Glutamatergic neuron (in vitro differentiated cells): ENCODE measurements around the gene PLA2G1B. TPM values are rescaled to one million over a fixed set of nuclear protein-coding genes. Genes with fewer than 3 reads are reported as not detected.

Experiments used
- DNase-seq: peaks from one replicate; pipeline ENCODE4 v3.0.0; 2022
- H3K27ac Mint-ChIP-seq: one replicate; pipeline ENCODE4 v1.8.0; 2020; ENCODE audit warnings: mild to moderate bottlenecking, mixed read lengths, inconsistent platforms; ENCODE audit not compliant: unreplicated experiment
- H3K27me3 Mint-ChIP-seq: one replicate; pipeline ENCODE4 v1.8.0; 2020; ENCODE audit warnings: mild to moderate bottlenecking, moderate library complexity, mixed read lengths, inconsistent platforms; ENCODE audit not compliant: unreplicated experiment
- H3K36me3 Mint-ChIP-seq: one replicate; pipeline ENCODE4 v1.8.0; 2020; ENCODE audit warnings: mild to moderate bottlenecking, mixed read lengths, inconsistent platforms; ENCODE audit not compliant: unreplicated experiment
- H3K4me1 Mint-ChIP-seq: one replicate; pipeline ENCODE4 v1.8.0; 2020; ENCODE audit warnings: mild to moderate bottlenecking, low read depth, mixed read lengths, inconsistent platforms; ENCODE audit not compliant: unreplicated experiment
- H3K4me3 Mint-ChIP-seq: one replicate; pipeline ENCODE4 v1.8.0; 2020; ENCODE audit warnings: mild to moderate bottlenecking, mixed read lengths, inconsistent platforms; ENCODE audit not compliant: unreplicated experiment
- H3K9me3 Mint-ChIP-seq: one replicate; pipeline ENCODE4 v1.8.0; 2020; ENCODE audit warnings: mild to moderate bottlenecking, moderate library complexity, mixed read lengths, inconsistent platforms; ENCODE audit not compliant: unreplicated experiment
- CTCF ChIP-seq: fragments of 200-600 bp; sonication (generic); IDR thresholded peaks from one replicate; pipeline ENCODE4 v1.5.0; 2021; ENCODE audit not compliant: partially characterized antibody, unreplicated experiment
- total RNA-seq: library from RNA; stranded (reverse); fragmentation: NEBNext Ultra II Directional; extraction: Animal tissue kit (Norgen Biotek cat#: 25700); gene quantifications from one replicate; pipeline ENCODE4 v1.2.1, GENCODE V29; 2021; ENCODE audit not compliant: unreplicated experiment

The PLA2G1B gene
- total RNA-seq, 1 donor from 2014 or later = not detected

- TF ChIP-seq CTCF = no peak
- Mint-ChIP-seq H3K36me3 (no peaks in the 10 kb centered on the region), H3K27me3 (peaks cover 5% of the 10 kb centered on the region), H3K9me3 (peaks cover 5% of the 10 kb centered on the region), H3K27ac (no peak within 1 kb of the TSS), H3K4me1 (no peaks in the 10 kb centered on the region), H3K4me3 (no peak within 1 kb of the TSS)
- peak; percentile 50 for DNase-seq
These were observed 34.7 kb downstream of the PLA2G1B start, which contains the start of gene RNU4-1 for GRCh38 chr12:120292661-120293531. TSS of gene RNU4-1 (minus strand) at chr12:120293237.

GRCh38 chr12:120292411-120292660 is 35.2 kb downstream of the PLA2G1B start:
- Mint-ChIP-seq H3K36me3 (no peaks in the 10 kb centered on the region), H3K4me3 (no peak overlapping the region), H3K27me3 (peaks cover 5% of the 10 kb centered on the region), H3K9me3 (peaks cover 3% of the 10 kb centered on the region), H3K27ac (no peak overlapping the region), H3K4me1 (peaks cover 1% of the 10 kb centered on the region)
- no peak for DNase-seq
- TF ChIP-seq CTCF = no peak

- no peak for DNase-seq
- Mint-ChIP-seq H3K36me3 (no peaks in the 10 kb centered on the region), H3K27me3 (peaks cover 5% of the 10 kb centered on the region), H3K27ac (no peak overlapping the region), H3K4me1 (peaks cover 1% of the 10 kb centered on the region), H3K4me3 (no peak overlapping the region), H3K9me3 (peaks cover 3% of the 10 kb centered on the region)
- TF ChIP-seq CTCF = no peak
These were observed 36.8 kb downstream of the PLA2G1B start for GRCh38 chr12:120290609-120291305.

GRCh38 chr12:120287491-120287890 is 40.1 kb downstream of the PLA2G1B start:
- Mint-ChIP-seq H3K4me1 (peaks cover 1% of the 10 kb centered on the region), H3K36me3 (no peaks in the 10 kb centered on the region), H3K4me3 (no peak overlapping the region), H3K27me3 (peaks cover 5% of the 10 kb centered on the region), H3K27ac (peak overlapping the region; percentile 48), H3K9me3 (peaks cover 5% of the 10 kb centered on the region)
- DNase-seq = no peak
- TF ChIP-seq CTCF = no peak

GRCh38 chr12:120286768-120287490 is 40.6 kb downstream of the PLA2G1B start:
- no peak for TF ChIP-seq CTCF
- Mint-ChIP-seq H3K4me1 (peaks cover 1% of the 10 kb centered on the region), H3K9me3 (peaks cover 5% of the 10 kb centered on the region), H3K27me3 (peaks cover 5% of the 10 kb centered on the region), H3K27ac (no peak overlapping the region), H3K4me3 (peak overlapping the region; percentile 13), H3K36me3 (no peaks in the 10 kb centered on the region)
- no peak for DNase-seq
